CD14-positive monocyte (primary cell): ENCODE data around the gene TMEM101. TPM values are rescaled to one million over a fixed set of nuclear protein-coding genes. Genes with fewer than 3 reads are reported as not detected.

Source experiments
- DNase-seq, 3 donors: peaks; one replicate each; pipeline ENCODE4 v3.0.0-alpha.2; 2011 to 2022
- H2AFZ ChIP-seq: 2 replicates; pipeline ENCODE4 v1.6.0; 2012; ENCODE audit warnings: mild to moderate bottlenecking, low read depth, low read length, inconsistent platforms; ENCODE audit not compliant: insufficient read depth, poor library complexity, severe bottlenecking
- H3K27ac ChIP-seq, 2 donors: 1 replicate in 1 of 2; 2 replicates in 1 of 2; pipeline ENCODE4 v1.5.1; 2012 to 2013; ENCODE audit warnings: low read length in 2 of 2, control low read depth in 1 of 2, inconsistent platforms in 1 of 2, low read depth in 1 of 2, mild to moderate bottlenecking in 1 of 2
- H3K27me3 ChIP-seq, 2 donors: one replicate each; pipeline versions ENCODE4 v1.6.0 to v1.6.1; 2011 to 2013; ENCODE audit warnings: low read length in 2 of 2; ENCODE audit not compliant: control insufficient read depth in 2 of 2, insufficient read depth in 2 of 2
- H3K36me3 ChIP-seq, 2 donors: replicated peaks in 1 of 2; 1 replicate in 1 of 2; 2 replicates in 1 of 2; pipeline versions ENCODE4 v1.5.1 to v1.6.1; 2012 to 2013; ENCODE audit warnings: low read length in 2 of 2, control low read depth in 1 of 2, inconsistent platforms in 1 of 2, mild to moderate bottlenecking in 1 of 2; ENCODE audit not compliant: insufficient read depth in 2 of 2, control insufficient read depth in 1 of 2
- H3K4me1 ChIP-seq, 2 donors: 1 replicate in 1 of 2; 2 replicates in 1 of 2; pipeline versions ENCODE4 v1.5.1 to v1.6.1; 2012 to 2013; ENCODE audit warnings: low read length in 2 of 2, control low read depth in 1 of 2, inconsistent platforms in 1 of 2, mild to moderate bottlenecking in 1 of 2, moderate library complexity in 1 of 2; ENCODE audit not compliant: insufficient read depth in 2 of 2, control insufficient read depth in 1 of 2
- H3K4me2 ChIP-seq: replicated peaks from 2 replicates; pipeline ENCODE3; 2012; ENCODE audit warnings: low read length, moderate library complexity, mild to moderate bottlenecking; ENCODE audit not compliant: poor library complexity, severe bottlenecking; ENCODE audit errors: extremely low read depth
- H3K4me3 ChIP-seq, 3 experiments: fragments of 200-600 bp in 1 of 3; sonication (generic) in 1 of 3; replicated peaks in 1 of 3; 1 replicate in 2 of 3; 2 replicates in 1 of 3; pipeline ENCODE4 v1.5.1; 2011 to 2013; ENCODE audit warnings: low read length in 3 of 3, mild to moderate bottlenecking in 3 of 3, control low read depth in 2 of 3, low read depth in 2 of 3, inconsistent platforms in 1 of 3, moderate library complexity in 1 of 3
- H3K79me2 ChIP-seq: 2 replicates; pipeline ENCODE4 v1.6.0; 2012; ENCODE audit warnings: mild to moderate bottlenecking, control low read depth, inconsistent platforms, low read length, moderate library complexity; ENCODE audit not compliant: insufficient read depth
- H3K9ac ChIP-seq: 2 replicates; pipeline ENCODE4 v1.6.0; 2017; ENCODE audit warnings: low read length, mild to moderate bottlenecking; ENCODE audit not compliant: insufficient read depth, poor library complexity, severe bottlenecking
- H3K9me3 ChIP-seq, 2 donors: replicated peaks in 1 of 2; 1 replicate in 1 of 2; 2 replicates in 1 of 2; pipeline versions ENCODE4 v1.5.1 to v1.6.1; 2012 to 2013; ENCODE audit warnings: low read length in 2 of 2, control low read depth in 1 of 2; ENCODE audit not compliant: control insufficient read depth in 1 of 2, insufficient read depth in 1 of 2
- H4K20me1 ChIP-seq: 2 replicates; pipeline ENCODE4 v1.6.0; 2012; ENCODE audit warnings: mild to moderate bottlenecking, low read length, control low read depth, moderate library complexity; ENCODE audit not compliant: insufficient read depth
- H3K27ac Mint-ChIP-seq, 7 donors: one replicate each; pipeline ENCODE4 v1.8.0; 2020; ENCODE audit warnings: mild to moderate bottlenecking in 7 of 7, mixed read lengths in 7 of 7, moderate library complexity in 6 of 7, inconsistent platforms in 2 of 7
- H3K27me3 Mint-ChIP-seq, 3 donors: one replicate each; pipeline ENCODE4 v1.8.0; 2021 to 2022; ENCODE audit warnings: low read depth in 3 of 3, mild to moderate bottlenecking in 3 of 3, mixed read lengths in 3 of 3, moderate library complexity in 3 of 3, inconsistent platforms in 1 of 3
- H3K36me3 Mint-ChIP-seq, 2 donors: one replicate each; pipeline ENCODE4 v1.8.0; 2020; ENCODE audit warnings: mixed read lengths in 2 of 2, inconsistent platforms in 1 of 2, mild to moderate bottlenecking in 1 of 2
- H3K4me1 Mint-ChIP-seq: one replicate; pipeline ENCODE4 v1.8.0; 2020; ENCODE audit warnings: mild to moderate bottlenecking, mixed read lengths
- H3K4me3 Mint-ChIP-seq, 2 donors: one replicate each; pipeline ENCODE4 v1.8.0; 2020; ENCODE audit warnings: mild to moderate bottlenecking in 2 of 2, mixed read lengths in 2 of 2, moderate library complexity in 1 of 2
- H3K9me3 Mint-ChIP-seq, 7 donors: one replicate each; pipeline ENCODE4 v1.8.0; 2020 to 2022; ENCODE audit warnings: mixed read lengths in 7 of 7, mild to moderate bottlenecking in 6 of 7, moderate library complexity in 6 of 7, inconsistent platforms in 2 of 7
- WGBS: methylation state at CpG from one replicate; pipeline ENCODE4 v1.1.5; 2013; ENCODE audit warnings: missing lambda C conversion rate; ENCODE audit not compliant: insufficient coverage; 5-methylcytosine and 5-hydroxymethylcytosine counted together
- intact Hi-C, 2 donors: fragments of 100-400 bp; cut with micrococcal nuclease; formaldehyde crosslinking; loops; one replicate each; pipeline versions ENCODE4 v1.15.0 to v1.15.1; 2023
- polyA plus RNA-seq, 3 donors: library from polyadenylated mRNA; depleted of rRNA in 1 of 3; unstranded in 2 of 3; stranded (reverse) in 1 of 3; fragments of 300-500 nt in 2 of 3; fragments of >200 nt in 1 of 3; fragmentation: Illumina TruSeq in 2 of 3; gene quantifications; 1 replicate in 2 of 3; 2 replicates in 1 of 3; pipeline ENCODE4 v1.2.3, GENCODE V29; 2012 to 2021
- TF ChIP-seq, protein P1 (sequence below): fragments of 200-600 bp; IDR thresholded peaks from one replicate; pipeline ENCODE4 v1.8.0; 2022; ENCODE audit warnings: antibody characterized with exemption, mild to moderate bottlenecking

The TMEM101 gene
- polyA plus RNA-seq, 3 donors = 17.3 to 41.4 (median 33.6) TPM

DNA sequence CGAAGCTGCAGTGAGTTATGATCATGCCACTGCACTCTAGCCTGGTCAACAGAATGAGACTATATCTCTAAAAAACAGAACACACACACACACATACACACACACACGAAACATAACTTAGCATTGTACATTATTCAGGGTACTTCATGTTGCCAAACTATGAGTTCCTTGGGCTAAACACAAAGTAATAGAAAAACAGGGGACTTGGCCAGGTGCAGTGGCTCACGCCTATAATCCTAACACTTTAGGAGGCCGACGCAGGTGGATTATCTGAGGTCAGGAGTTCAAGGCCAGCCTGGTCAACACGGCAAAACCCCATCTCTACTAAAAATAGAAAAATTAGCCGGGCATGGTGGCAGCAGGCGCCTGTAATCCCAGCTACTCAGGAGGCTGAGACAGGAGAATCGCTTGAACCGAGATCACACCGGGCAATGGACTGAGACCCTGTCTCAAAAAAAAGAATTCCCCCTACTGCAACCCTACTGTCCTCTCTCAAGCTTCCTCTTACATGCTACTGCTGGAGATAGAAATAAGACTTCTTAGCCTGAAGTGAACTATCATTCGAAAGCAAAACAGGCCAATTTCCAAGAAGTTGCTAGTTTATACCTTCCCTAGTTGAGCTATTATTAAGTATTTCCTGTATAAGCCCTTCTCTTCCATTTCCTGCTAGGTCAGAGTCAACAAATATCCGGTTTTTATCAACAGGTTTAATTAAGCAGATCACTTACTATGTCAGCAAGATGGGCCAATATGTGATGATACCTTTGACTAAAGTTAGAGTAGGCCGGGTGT is 44.5 kb upstream of the TMEM101 start:
- Histone ChIP-seq H3K4me3 (no peak overlapping the region), H3K9me3 (no peaks in the 10 kb centered on the region), H3K27me3 (no peaks in the 10 kb centered on the region), H2AFZ (no peak overlapping the region), H3K4me1 (no peaks in the 10 kb centered on the region), H3K4me2 (no peak overlapping the region), H3K36me3 (peaks cover 55 to 86% of the 10 kb centered on the region in 2 donors), H3K27ac (no peak overlapping the region), H3K79me2 (peaks cover 94% of the 10 kb centered on the region), H3K9ac (no peak overlapping the region), H4K20me1 (peaks cover 80% of the 10 kb centered on the region)
- Mint-ChIP-seq H3K27me3 (no peaks in the 10 kb centered on the region), H3K9me3 (no peaks in the 10 kb centered on the region), H3K4me1 (peaks cover 9% of the 10 kb centered on the region), H3K36me3 (peaks cover 48 to 74% of the 10 kb centered on the region in 2 donors), H3K27ac (peak overlapping the region in 2 of 7 donors; percentile 24 to 76), H3K4me3 (no peak overlapping the region)
- 100% methylated on average over 3 of the region's 14 CpGs for WGBS
- intact Hi-C loops = no loop called here
- no peak for DNase-seq
- TF ChIP-seq, protein P1, sequence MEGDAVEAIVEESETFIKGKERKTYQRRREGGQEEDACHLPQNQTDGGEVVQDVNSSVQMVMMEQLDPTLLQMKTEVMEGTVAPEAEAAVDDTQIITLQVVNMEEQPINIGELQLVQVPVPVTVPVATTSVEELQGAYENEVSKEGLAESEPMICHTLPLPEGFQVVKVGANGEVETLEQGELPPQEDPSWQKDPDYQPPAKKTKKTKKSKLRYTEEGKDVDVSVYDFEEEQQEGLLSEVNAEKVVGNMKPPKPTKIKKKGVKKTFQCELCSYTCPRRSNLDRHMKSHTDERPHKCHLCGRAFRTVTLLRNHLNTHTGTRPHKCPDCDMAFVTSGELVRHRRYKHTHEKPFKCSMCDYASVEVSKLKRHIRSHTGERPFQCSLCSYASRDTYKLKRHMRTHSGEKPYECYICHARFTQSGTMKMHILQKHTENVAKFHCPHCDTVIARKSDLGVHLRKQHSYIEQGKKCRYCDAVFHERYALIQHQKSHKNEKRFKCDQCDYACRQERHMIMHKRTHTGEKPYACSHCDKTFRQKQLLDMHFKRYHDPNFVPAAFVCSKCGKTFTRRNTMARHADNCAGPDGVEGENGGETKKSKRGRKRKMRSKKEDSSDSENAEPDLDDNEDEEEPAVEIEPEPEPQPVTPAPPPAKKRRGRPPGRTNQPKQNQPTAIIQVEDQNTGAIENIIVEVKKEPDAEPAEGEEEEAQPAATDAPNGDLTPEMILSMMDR = no peak

DNA sequence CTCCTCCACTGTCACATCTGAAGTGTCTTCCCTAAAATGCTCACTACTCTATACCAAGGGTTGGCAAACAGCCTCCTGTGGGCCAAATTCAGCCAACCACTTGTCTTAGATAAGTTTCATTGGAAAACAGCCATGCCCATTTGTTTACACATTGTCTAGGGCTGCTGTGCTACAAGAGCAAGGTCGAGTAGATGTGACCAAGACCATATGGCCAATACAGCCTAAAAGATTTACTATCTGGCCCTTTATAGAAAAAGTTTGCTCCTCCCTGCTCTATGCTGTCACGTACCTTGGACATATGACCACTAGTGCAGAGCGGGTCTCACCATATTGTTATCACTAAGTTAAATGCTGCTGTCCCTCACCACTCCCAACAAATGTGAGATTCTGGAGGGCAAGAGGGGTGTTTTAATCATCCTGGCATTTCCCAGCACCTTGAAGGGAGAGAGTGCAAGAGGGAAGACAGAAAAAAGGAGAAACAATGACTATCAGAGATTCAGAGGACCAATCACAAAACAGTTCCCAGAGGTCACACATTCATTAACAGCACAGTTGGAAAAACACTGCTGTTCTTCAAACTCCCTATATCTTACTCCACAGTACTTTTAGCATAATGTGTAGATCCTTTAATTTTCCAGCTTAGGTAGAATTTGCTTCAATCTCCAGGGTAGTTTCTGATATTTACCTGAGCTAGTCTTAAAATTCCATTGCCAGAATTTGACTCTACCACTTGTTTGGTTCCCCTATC is 38.5 kb upstream of the TMEM101 start:
- no peak for DNase-seq
- intact Hi-C loops = no loop called here
- Histone ChIP-seq H3K4me1 (no peaks in the 10 kb centered on the region), H3K27ac (peak overlapping the region in 1 of 2 donors; percentile 47), H3K4me3 (no peak overlapping the region), H3K4me2 (no peak overlapping the region), H4K20me1 (peaks cover 65% of the 10 kb centered on the region), H3K27me3 (no peaks in the 10 kb centered on the region), H3K9ac (no peak overlapping the region), H3K36me3 (peaks cover 54 to 86% of the 10 kb centered on the region in 2 donors), H3K79me2 (peaks cover 86% of the 10 kb centered on the region), H3K9me3 (no peaks in the 10 kb centered on the region), H2AFZ (no peak overlapping the region)
- Mint-ChIP-seq H3K27ac (peak overlapping the region in 5 of 7 donors; percentile 11 to 68 (median 37)), H3K4me1 (peaks cover 12% of the 10 kb centered on the region), H3K36me3 (peaks cover 42 to 72% of the 10 kb centered on the region in 2 donors), H3K9me3 (no peaks in the 10 kb centered on the region), H3K4me3 (no peak overlapping the region), H3K27me3 (no peaks in the 10 kb centered on the region)
- 43% methylated on average over 1 of the region's 3 CpGs for WGBS
- TF ChIP-seq, protein P1 = no peak
